RWPE2 (cell line): ENCODE data around the gene INSC.

Source experiments
- ATAC-seq: fragments of 200-7000 bp; cut with Tn5 transposase; 3 replicates; pipeline ENCODE4 v1.9.1; 2021; ENCODE audit warnings: low read depth
- DNase-seq: peaks from one replicate; pipeline ENCODE4 v3.0.0-alpha.2; 2020; ENCODE audit warnings: low spot score
- H3K27ac ChIP-seq: fragments of 450-650 bp; 2 replicates; pipeline ENCODE4 v1.5.1; 2017; ENCODE audit warnings: mild to moderate bottlenecking; ENCODE audit not compliant: poor library complexity, severe bottlenecking
- H3K27me3 ChIP-seq: fragments of 250-450 bp; sonication (Bioruptor Pico); 2 replicates; pipeline ENCODE4 v1.5.1; 2021; ENCODE audit warnings: mild to moderate bottlenecking, moderate library complexity; ENCODE audit not compliant: insufficient read depth, poor library complexity, severe bottlenecking
- H3K36me3 ChIP-seq: fragments of 250-450 bp; sonication (Bioruptor Pico); 2 replicates; pipeline ENCODE4 v1.5.1; 2020; ENCODE audit warnings: low read depth, mild to moderate bottlenecking, moderate library complexity
- H3K4me1 ChIP-seq: fragments of 250-450 bp; sonication (Bioruptor Pico); 2 replicates; pipeline ENCODE4 v1.5.1; 2021; ENCODE audit warnings: mild to moderate bottlenecking, moderate library complexity; ENCODE audit not compliant: insufficient read depth, poor library complexity, severe bottlenecking
- H3K4me3 ChIP-seq: fragments of 250-450 bp; sonication (Bioruptor Pico); 2 replicates; pipeline ENCODE4 v1.5.1; 2021; ENCODE audit warnings: mild to moderate bottlenecking, moderate library complexity; ENCODE audit not compliant: severe bottlenecking
- H3K9me3 ChIP-seq: fragments of 250-450 bp; sonication (Bioruptor Pico); 2 replicates; pipeline ENCODE4 v1.5.1; 2021; ENCODE audit warnings: mild to moderate bottlenecking, moderate library complexity; ENCODE audit not compliant: severe bottlenecking
- TF ChIP-seq, protein P1 (sequence below): fragments of 450-650 bp; IDR thresholded peaks from one replicate; pipeline ENCODE4 v1.5.1; 2017; ENCODE audit warnings: mild to moderate bottlenecking, moderate library complexity; ENCODE audit not compliant: poor library complexity, severe bottlenecking

The INSC gene

DNA sequence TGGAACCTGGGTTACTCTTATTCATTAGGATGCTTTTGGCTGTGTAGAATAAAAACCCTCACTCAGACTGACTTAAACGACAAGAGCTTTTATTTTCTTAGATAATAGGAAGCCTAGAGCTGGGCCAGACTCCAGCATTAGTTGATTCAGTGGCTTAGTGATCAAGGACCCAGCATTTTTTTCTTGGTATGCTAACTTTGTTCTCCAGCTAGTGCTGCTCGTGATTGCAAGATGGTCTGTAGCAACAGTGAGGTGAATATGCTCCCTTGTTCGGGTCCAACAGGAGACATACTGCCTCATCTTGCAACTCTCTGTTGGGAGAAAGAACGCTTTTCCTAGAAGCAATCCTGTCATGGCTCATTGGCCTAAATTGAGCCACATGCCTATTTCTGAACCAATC lies 33.4 kb downstream of the INSC start:
- TF ChIP-seq, protein P1, sequence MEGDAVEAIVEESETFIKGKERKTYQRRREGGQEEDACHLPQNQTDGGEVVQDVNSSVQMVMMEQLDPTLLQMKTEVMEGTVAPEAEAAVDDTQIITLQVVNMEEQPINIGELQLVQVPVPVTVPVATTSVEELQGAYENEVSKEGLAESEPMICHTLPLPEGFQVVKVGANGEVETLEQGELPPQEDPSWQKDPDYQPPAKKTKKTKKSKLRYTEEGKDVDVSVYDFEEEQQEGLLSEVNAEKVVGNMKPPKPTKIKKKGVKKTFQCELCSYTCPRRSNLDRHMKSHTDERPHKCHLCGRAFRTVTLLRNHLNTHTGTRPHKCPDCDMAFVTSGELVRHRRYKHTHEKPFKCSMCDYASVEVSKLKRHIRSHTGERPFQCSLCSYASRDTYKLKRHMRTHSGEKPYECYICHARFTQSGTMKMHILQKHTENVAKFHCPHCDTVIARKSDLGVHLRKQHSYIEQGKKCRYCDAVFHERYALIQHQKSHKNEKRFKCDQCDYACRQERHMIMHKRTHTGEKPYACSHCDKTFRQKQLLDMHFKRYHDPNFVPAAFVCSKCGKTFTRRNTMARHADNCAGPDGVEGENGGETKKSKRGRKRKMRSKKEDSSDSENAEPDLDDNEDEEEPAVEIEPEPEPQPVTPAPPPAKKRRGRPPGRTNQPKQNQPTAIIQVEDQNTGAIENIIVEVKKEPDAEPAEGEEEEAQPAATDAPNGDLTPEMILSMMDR, result no peak

DNA sequence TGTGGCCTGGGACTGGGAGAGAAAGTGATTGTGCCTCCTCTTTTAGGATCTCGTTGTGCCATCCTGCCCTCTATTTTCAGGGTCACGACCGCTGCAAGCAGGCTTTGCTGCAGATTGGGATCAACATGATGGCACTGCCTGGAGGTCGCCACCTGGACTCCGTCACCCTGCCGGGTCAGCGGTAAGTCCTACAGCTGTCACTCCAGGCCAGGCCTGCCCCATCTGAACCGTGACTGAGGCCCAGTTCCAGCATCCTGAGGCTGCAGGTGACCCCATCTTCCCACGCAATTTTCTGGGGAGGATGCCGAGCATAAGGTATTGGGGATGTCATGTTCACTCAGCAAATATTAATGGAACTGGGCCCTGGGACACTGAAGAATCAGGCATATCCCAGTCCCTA lies 34.3 kb downstream of the INSC start:
- Histone ChIP-seq H3K27me3 (no peaks in the 10 kb centered on the region), H3K36me3 (no peaks in the 10 kb centered on the region), H3K27ac (no peak overlapping the region), H3K9me3 (no peaks in the 10 kb centered on the region), H3K4me1 (no peaks in the 10 kb centered on the region), H3K4me3 (no peak overlapping the region)
- TF ChIP-seq, protein P1, result no peak
- ATAC-seq (no peak), DNase-seq (no peak)

More for the DNA sequence above, 33.4 kb downstream of the INSC start:
- no peaks in the 10 kb centered on the region for H3K27me3 ChIP-seq
- H3K36me3 ChIP-seq, result no peaks in the 10 kb centered on the region
- DNase-seq, result no peak
- no peak overlapping the region for H3K27ac ChIP-seq
- H3K4me3 ChIP-seq, result no peak overlapping the region
- no peaks in the 10 kb centered on the region for H3K4me1 ChIP-seq
- no peak for ATAC-seq
- no peaks in the 10 kb centered on the region for H3K9me3 ChIP-seq

DNA sequence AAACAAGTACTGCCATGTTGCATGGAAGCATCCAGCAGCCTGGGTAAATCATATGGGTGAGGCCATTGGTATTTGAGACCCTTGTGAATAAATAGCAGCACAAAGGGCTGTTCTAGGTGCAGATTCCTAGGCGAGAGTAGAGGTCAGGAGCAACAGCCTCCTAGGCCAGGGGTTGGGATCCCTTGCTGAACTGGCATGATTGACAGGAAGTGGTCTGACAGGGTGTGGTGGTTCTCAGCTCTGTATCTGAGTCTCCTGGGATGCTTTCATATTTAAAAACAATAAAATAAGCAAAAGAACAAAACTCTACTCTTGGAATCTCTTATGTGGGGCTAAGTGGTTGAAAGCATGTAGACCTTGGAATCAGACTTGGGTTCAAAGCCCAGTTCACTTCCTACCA lies 35.8 kb downstream of the INSC start:
- DNase-seq, result no peak
- TF ChIP-seq, protein P1, result no peak
- Histone ChIP-seq H3K4me3 (no peak overlapping the region), H3K27me3 (no peaks in the 10 kb centered on the region), H3K27ac (no peak overlapping the region), H3K4me1 (no peaks in the 10 kb centered on the region), H3K9me3 (no peaks in the 10 kb centered on the region), H3K36me3 (no peaks in the 10 kb centered on the region)
- ATAC-seq, result no peak

DNA sequence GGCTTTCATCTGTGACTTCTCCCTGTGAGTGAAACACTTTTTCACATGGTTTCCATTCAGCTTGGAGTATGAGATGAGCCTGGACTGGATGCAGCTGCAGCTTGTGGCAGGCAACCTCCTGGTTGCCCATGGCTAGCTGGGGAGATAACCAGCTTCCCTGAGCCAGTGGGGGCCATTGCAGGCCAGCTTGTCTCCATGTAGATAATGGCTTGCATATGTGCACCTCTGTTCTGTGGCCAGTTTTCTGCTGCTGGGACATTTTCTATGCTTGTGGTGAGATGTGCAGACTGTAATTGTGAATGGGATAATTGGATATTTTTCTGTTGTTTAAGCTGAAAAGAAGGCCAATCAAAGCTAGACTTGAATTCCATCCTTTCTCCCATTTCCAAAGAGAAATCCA lies 38.5 kb downstream of the INSC start:
- H3K36me3 ChIP-seq, result no peaks in the 10 kb centered on the region
- DNase-seq (no peak), ATAC-seq (no peak)
- H3K4me3 ChIP-seq, result no peak overlapping the region
- no peaks in the 10 kb centered on the region for H3K27me3 ChIP-seq
- TF ChIP-seq, protein P1, result no peak
- no peak overlapping the region for H3K27ac ChIP-seq
- H3K4me1 ChIP-seq, result peaks cover 12% of the 10 kb centered on the region
- no peaks in the 10 kb centered on the region for H3K9me3 ChIP-seq

DNA sequence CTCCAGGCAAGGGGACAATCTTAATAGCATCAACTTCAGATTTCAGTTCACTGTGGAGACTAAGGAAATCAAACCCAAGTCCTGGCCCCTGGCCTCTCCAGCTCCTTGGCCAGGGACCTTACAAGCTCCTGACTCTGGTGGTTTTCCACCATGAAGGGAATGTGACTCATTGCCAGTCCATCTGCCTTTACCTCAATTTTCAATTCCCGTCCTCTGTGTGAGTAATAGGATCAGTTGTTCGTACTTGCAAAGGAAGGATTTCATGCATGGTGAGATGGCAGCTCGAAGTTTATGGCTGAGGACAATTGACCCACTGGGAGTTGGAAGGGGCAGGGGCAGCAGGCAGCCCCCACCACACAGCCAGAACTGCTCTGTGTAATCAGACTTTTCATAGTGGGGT lies 42.5 kb downstream of the INSC start:
- H3K27me3 ChIP-seq, result no peaks in the 10 kb centered on the region
- no peaks in the 10 kb centered on the region for H3K36me3 ChIP-seq
- H3K9me3 ChIP-seq, result no peaks in the 10 kb centered on the region
- H3K4me1 ChIP-seq, result peaks cover 16% of the 10 kb centered on the region
- H3K27ac ChIP-seq, result peak overlapping the region; percentile 11
- no peak for DNase-seq
- peak; percentile 74 for ATAC-seq
- no peak overlapping the region for H3K4me3 ChIP-seq
- TF ChIP-seq, protein P1, result no peak
